Type B pancreatic cell (in vitro differentiated cells): ENCODE data around the gene HARBI1. TPM values are rescaled to one million over a fixed set of nuclear protein-coding genes. Genes with fewer than 3 reads are reported as not detected.

Experiments used
- DNase-seq: peaks from one replicate; pipeline ENCODE4 v3.0.0; 2021; ENCODE audit warnings: mixed read lengths; ENCODE audit not compliant: unreplicated experiment; ENCODE audit errors: extremely low spot score
- H3K27ac Mint-ChIP-seq: 2 replicates; pipeline ENCODE4 v1.8.0; 2021; ENCODE audit warnings: mild to moderate bottlenecking, mixed read lengths
- H3K27me3 Mint-ChIP-seq: 2 replicates; pipeline ENCODE4 v1.8.0; 2021; ENCODE audit warnings: mixed read lengths
- H3K36me3 Mint-ChIP-seq: 2 replicates; pipeline ENCODE4 v1.8.0; 2021; ENCODE audit warnings: mixed read lengths
- H3K4me1 Mint-ChIP-seq: one replicate; pipeline ENCODE4 v1.8.0; 2021; ENCODE audit warnings: mixed read lengths; ENCODE audit not compliant: unreplicated experiment
- H3K4me3 Mint-ChIP-seq: 2 replicates; pipeline ENCODE4 v1.8.0; 2021; ENCODE audit warnings: mild to moderate bottlenecking, mixed read lengths
- H3K9me3 Mint-ChIP-seq: 2 replicates; pipeline ENCODE4 v1.8.0; 2021; ENCODE audit warnings: mixed read lengths
- CTCF ChIP-seq: fragments of 200-600 bp; sonication (generic); conservative IDR thresholded peaks from 2 replicates; pipeline ENCODE4 v1.5.0; 2021; ENCODE audit warnings: antibody characterized with exemption, mild to moderate bottlenecking
- total RNA-seq: library from RNA; stranded (reverse); gene quantifications from 2 replicates; pipeline ENCODE4 v1.2.1, GENCODE V29; 2021; ENCODE audit warnings: low replicate concordance

HARBI1 gene
- total RNA-seq, 1 donor from 2014 or later: 8.5 TPM

GRCh38 chr11:46582588-46582987, 34.4 kb downstream of the HARBI1 start:
- Mint-ChIP-seq H3K4me1 (peaks cover 5% of the 10 kb centered on the region), H3K36me3 (peaks cover 18% of the 10 kb centered on the region), H3K9me3 (peaks cover 4% of the 10 kb centered on the region), H3K27me3 (no peaks in the 10 kb centered on the region), H3K27ac (no peak overlapping the region), H3K4me3 (no peak overlapping the region)
- DNase-seq: no peak
- no peak for TF ChIP-seq CTCF

GRCh38 chr11:46577058-46577457, 40.0 kb downstream of the HARBI1 start:
- Mint-ChIP-seq H3K36me3 (peaks cover 21% of the 10 kb centered on the region), H3K4me1 (peaks cover 5% of the 10 kb centered on the region), H3K9me3 (peaks cover 4% of the 10 kb centered on the region), H3K27ac (no peak overlapping the region), H3K4me3 (no peak overlapping the region), H3K27me3 (no peaks in the 10 kb centered on the region)
- no peak for TF ChIP-seq CTCF
- no peak for DNase-seq

GRCh38 chr11:46574656-46575055, 42.4 kb downstream of the HARBI1 start:
- H3K4me1 Mint-ChIP-seq: no peaks in the 10 kb centered on the region
- H3K9me3 Mint-ChIP-seq: no peaks in the 10 kb centered on the region
- H3K36me3 Mint-ChIP-seq: peaks cover 14% of the 10 kb centered on the region
- no peak overlapping the region for H3K27ac Mint-ChIP-seq
- no peak for TF ChIP-seq CTCF
- no peak for DNase-seq
- no peaks in the 10 kb centered on the region for H3K27me3 Mint-ChIP-seq
- H3K4me3 Mint-ChIP-seq: no peak overlapping the region

- no peak for DNase-seq
- no peak overlapping the region for H3K4me3 Mint-ChIP-seq
Measured at GRCh38 chr11:46570790-46571398, 46.1 kb downstream of the HARBI1 start.

GRCh38 chr11:46565232-46565840, 51.7 kb downstream of the HARBI1 start:
- no peaks in the 10 kb centered on the region for H3K9me3 Mint-ChIP-seq
- H3K4me1 Mint-ChIP-seq: peaks cover 10% of the 10 kb centered on the region
- H3K27ac Mint-ChIP-seq: no peak overlapping the region
- H3K4me3 Mint-ChIP-seq: no peak overlapping the region
- TF ChIP-seq CTCF: no peak
- DNase-seq: no peak
- H3K27me3 Mint-ChIP-seq: no peaks in the 10 kb centered on the region
- peaks cover 3% of the 10 kb centered on the region for H3K36me3 Mint-ChIP-seq

More at GRCh38 chr11:46570790-46571398, 46.1 kb downstream of the HARBI1 start:
- no peaks in the 10 kb centered on the region for H3K9me3 Mint-ChIP-seq
- no peaks in the 10 kb centered on the region for H3K4me1 Mint-ChIP-seq
- H3K36me3 Mint-ChIP-seq: peaks cover 8% of the 10 kb centered on the region
- H3K27ac Mint-ChIP-seq: no peak overlapping the region
- H3K27me3 Mint-ChIP-seq: no peaks in the 10 kb centered on the region
- no peak for TF ChIP-seq CTCF
